ENCODE results near the gene IGFBP5.
A peak's percentile ranks its signal among the peaks of the same experiment; 100 is the strongest.

The IGFBP5 gene

GRCh38 chr2:216695401-216695821, at the start of gene IGFBP5:
IGFBP5 (minus strand) TSS chr2:216695549; CDS start chr2:216694775, 774 bp downstream.
- DNase-seq: peak; percentile 44 to 58

GRCh38 chr2:216743781-216744180, 48.4 kb upstream of the IGFBP5 start:
- no peak for DNase-seq

- no peak for DNase-seq
Observed at GRCh38 chr2:216742411-216742810, 47.1 kb upstream of the IGFBP5 start.

GRCh38 chr2:216741223-216741593, 45.9 kb upstream of the IGFBP5 start:
- no peak for DNase-seq

- no peak for DNase-seq
Observed at GRCh38 chr2:216740557-216741222, 45.3 kb upstream of the IGFBP5 start.

- DNase-seq: no peak
Observed at GRCh38 chr2:216739035-216739434, 43.7 kb upstream of the IGFBP5 start.

GRCh38 chr2:216737676-216738075, 42.3 kb upstream of the IGFBP5 start:
- DNase-seq: no peak

- no peak for DNase-seq
Observed at GRCh38 chr2:216736326-216736725, 41.0 kb upstream of the IGFBP5 start.

- DNase-seq: no peak
Observed at GRCh38 chr2:216735668-216736067, 40.3 kb upstream of the IGFBP5 start.

- no peak for DNase-seq
Observed at GRCh38 chr2:216735086-216735485, 39.7 kb upstream of the IGFBP5 start.

- no peak for DNase-seq
Observed at GRCh38 chr2:216733046-216733445, 37.7 kb upstream of the IGFBP5 start.

- DNase-seq: no peak
Observed at GRCh38 chr2:216732334-216732733, 37.0 kb upstream of the IGFBP5 start.

GRCh38 chr2:216731465-216731864, 36.1 kb upstream of the IGFBP5 start:
- no peak for DNase-seq

GRCh38 chr2:216730871-216731270, 35.5 kb upstream of the IGFBP5 start:
- DNase-seq: no peak

- DNase-seq: no peak
Observed at GRCh38 chr2:216727346-216728122, 32.2 kb upstream of the IGFBP5 start.

- DNase-seq: no peak
Observed at GRCh38 chr2:216724190-216724589, 28.8 kb upstream of the IGFBP5 start.

- no peak for DNase-seq
Observed at GRCh38 chr2:216721141-216721540, 25.8 kb upstream of the IGFBP5 start.

GRCh38 chr2:216720722-216721121, 25.4 kb upstream of the IGFBP5 start:
- DNase-seq: no peak

GRCh38 chr2:216717907-216718615, 22.7 kb upstream of the IGFBP5 start:
- no peak for DNase-seq

GRCh38 chr2:216717491-216717901, 22.1 kb upstream of the IGFBP5 start:
- DNase-seq: no peak

GRCh38 chr2:216716109-216716508, 20.8 kb upstream of the IGFBP5 start:
- no peak for DNase-seq

GRCh38 chr2:216715402-216715974, 20.1 kb upstream of the IGFBP5 start:
- no peak for DNase-seq

- no peak for DNase-seq
Observed at GRCh38 chr2:216714376-216714775, 19.0 kb upstream of the IGFBP5 start.

All from hippocampal formation (tissue), 2 donors.